ENCODE measurements around the gene LNPK.
"Not testable (repeated sequence)": the region's sequence is repeated elsewhere in the genome, so short reads cannot be mapped to it uniquely, and the experiment has no call there.

The LNPK gene

DNA sequence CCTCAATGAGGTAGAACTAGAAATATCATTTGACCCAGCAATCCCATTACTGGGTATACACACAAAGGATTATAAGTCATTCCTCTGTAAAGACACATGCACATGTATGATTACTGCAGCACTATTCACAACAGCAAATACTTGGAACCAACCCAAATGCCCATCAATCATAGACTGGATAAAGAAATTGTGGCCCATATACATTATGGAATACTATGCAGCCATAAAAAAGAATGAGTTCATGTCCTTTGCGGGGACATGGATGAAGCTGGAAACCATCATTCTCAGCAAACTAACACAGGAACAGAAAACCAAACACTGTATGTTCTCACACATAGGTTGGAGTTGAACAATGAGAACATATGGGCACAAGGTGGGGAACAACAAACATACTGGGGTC is 106.1 kb downstream of the LNPK start:
- DNase-seq: not testable (repeated sequence)

DNA sequence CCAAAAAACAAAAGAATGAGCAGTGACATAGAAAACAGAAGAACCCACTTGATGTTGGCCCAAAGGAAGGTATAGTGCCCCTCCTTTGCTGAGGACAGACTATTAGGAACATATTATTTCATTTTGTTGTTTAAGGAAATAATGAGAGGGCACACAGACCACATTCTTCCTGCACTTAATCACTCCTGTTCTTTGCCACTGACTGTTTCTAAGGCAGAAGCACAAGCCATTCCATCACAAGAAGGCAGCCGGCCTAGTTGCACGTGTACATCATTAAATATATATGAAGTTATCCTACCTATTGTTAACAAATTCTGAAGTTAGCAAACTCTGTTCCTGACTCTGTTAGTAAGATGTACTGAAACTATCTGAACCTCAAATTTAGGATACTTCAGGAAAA is 110.0 kb downstream of the LNPK start:
- DNase-seq: no peak

DNA sequence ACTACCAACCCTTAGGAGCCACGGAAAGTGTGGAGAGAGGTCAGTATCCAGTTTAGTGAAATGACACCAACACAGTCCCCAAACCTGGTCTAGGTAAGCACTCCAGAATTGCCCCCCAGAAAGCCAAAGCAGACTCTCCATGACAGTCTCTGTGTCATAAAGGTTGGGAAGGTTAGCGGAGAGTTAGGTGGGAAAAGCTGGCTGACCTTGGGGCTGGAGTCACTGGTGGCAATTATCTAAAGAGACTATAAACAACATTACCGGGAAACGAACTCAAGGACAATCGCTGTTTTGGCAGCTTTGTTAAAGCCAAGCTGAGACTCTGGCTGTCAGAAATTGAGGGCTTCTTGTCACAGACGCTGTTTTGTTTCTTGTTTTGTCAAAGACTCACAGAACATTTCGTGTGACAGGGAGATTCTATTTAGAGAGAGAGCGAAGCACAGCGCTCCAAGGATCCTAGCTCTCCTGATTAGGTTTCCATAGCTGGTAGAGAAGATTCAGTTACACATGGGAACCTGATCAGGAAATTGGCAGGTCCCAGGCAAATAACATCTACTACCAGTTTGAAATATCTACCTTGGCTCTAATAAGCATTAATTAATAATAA is 111.3 kb downstream of the LNPK start:
- DNase-seq: no peak

DNA sequence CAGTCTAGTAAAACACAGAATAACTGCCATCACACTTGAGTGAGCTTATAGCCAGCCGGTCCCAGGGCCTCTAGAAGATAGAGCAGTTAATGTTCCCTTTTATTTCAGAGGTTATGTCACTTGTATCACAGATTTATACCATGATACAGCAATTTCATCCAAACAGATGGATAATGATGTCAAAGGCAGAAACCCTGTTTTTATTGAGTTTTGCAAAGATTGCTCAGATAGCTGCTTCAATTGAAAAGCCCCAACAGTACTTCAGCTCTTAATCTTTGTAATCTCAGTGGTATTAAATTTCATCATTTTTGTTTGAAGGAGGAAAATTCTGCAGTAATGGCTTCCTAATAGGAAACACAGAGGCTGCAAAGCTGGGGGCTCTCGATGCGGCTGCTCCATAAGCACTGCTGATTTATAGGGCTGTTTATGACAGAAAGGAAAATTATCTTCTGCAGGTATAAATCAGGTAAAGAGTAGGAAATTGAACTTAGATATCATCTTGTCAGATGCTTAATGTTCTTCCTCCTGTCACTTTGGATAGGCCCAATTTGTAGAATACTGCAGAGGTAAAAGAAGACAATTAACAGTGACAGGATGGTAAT is 112.3 kb downstream of the LNPK start:
- DNase-seq: no peak

DNA sequence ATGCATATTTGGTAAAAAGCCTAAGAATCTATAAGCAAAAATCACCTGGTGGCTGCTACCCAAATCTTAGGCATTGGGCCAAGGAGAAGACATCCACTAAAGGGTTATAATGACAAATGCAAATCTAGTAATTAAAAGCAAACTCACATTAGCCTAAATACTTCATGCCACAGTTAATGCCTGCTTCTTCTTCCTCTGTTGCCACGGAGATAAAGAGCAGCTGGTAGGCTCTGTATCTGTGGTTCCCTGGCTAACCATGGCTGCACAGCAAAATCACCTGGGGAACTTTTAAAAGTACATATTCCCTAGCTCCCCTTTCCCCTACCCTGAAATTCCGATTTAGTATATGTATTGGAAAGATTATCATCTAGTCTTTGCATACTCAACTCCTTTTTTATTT is 114.3 kb downstream of the LNPK start:
- no peak for DNase-seq

DNA sequence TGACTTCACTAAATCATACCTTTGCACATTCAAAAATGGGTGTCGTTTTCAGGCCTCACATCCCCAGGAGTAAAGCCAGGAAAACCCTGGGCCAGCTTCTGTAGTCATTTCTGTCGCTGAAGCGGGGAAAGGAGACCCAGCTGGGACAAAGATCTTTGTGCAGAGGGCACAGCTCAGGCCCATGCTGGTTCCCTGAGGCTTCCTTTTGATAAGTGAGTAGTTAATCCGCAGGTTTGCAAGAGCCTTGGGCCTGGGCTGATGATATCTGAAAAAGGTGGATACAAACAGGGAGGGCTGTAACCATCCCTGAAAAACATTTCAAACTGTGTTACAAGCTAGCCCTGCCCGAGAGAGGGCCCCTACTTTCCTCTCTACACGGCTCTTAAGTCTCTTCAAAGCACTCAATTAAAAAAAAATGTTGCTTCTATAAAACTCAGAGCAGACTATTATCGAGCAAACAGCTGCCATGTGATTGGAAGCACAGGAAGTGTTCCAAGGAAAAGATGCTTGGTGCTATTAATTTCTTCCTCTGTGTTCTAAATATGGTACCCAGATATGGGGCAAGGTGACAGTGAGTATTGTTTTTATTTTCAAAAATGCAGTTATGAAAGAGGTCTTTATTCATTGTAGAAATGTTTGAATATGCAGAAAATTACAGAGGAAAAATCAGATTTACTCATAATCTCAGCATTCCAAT is 117.2 kb downstream of the LNPK start:
- no peak for DNase-seq

DNA sequence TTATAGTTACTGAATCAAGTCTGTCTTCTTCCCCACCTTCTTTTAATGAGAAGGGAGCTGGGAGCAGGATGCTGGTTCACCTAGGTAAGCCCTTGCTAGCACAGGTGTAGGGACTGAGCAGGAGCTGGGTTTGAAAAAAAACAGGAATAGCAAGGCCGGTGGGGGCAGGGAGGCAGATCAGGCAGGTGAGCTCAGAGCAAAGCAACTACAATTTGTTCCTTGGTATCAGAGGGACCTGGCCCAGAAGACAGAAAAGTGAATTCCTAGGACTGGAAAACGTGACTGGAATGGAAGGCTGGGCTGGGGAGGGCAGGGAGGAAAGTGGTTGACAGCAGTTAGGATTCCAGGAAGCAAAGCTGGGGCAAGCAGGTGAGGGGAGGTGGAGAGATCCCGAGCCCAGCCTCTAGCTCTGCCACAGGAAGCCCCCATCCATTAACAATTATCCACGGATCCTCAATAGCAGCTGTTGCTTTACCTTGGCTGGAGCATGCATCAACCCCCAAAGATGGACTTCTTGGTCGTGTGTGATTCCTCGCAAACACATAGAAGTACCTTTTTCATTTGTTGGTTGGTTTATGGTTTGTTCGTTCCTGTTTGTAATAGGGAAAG is 118.4 kb downstream of the LNPK start:
- no peak for DNase-seq

DNA sequence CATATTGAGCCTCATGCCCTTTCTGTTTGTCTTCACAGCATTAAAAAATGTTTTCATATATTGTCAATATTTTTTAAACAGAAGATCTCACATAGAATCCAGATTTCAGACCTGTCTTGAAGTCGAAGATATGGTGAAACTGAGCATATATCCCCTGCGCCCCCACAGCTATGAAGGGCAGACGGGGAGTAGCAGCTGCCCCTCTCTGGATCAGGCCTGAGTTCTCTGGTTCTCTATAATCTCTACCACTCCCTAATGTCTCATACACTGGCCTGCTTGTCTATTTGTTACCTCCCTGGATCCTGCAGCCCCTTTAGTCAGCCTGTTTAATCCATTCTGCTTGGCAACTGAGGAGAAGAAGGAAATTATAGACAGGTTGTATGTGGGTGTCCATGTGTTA is 122.4 kb downstream of the LNPK start:
- DNase-seq: no peak

DNA sequence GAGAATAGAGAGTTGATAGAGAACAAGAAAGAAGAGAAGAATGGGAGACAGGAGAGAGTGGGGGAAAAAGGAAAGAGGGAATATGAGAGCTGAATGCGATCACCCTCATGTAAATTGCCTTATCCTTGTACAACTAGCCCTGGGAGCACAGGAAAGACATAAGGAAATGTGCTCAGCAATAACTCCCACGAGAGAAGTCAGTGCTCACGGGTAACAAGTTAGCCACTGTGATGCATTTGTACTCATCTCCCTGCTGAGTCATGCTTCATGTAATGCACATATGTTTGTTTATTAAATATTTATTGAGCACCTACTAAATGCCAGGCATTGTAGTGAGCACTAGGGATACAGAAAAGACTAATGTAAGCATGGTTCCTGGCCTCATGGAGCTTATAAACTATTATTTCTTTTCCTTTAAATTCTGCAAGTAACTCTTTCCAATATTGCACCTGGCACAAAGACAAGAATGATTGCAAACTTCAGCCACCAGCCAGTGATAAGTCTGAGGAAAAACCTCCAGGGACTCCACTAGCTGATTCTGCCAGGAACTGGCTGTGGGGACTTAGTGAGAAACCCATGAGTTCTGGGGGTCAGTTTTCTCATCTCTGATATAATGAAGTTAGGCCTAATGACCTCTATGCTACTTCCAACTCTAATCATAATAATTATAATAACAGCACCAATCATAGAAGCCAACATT is 124.1 kb downstream of the LNPK start:
- no peak for DNase-seq

DNA sequence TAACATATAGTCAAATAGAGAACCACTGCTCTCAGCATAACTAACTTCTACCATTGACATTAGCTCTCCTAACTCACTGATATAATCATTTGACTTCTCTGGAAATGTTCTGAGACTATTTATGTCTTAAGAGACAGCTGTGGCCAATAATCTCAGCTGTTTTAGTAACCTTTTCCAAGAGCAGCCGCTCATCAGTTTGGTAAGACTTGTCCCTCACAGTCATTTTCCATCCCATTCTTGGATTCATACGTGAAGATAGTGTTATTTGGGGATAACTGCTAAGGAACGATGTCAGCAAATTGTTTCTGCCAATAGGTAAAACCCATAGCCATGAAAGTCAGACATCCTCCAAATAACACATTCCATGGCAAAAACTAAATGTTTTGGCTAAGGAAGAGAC is 127.8 kb downstream of the LNPK start:
- no peak for DNase-seq
